ENCODE measurements around the gene MACROH2A1.

MACROH2A1 gene

GRCh38 chr5:135441919-135442318 is 42.9 kb upstream of the MACROH2A1 start:
- no peak overlapping the region for H3K27ac ChIP-seq (ENCODE audit: low read length)
- no peaks in the 10 kb centered on the region for H3K36me3 ChIP-seq (ENCODE audit: control insufficient read depth in 1 of 2, insufficient read depth in 2 of 2, low read length in 2 of 2)
- H3K9me3 ChIP-seq (ENCODE audit: control insufficient read depth in 1 of 2, low read length in 2 of 2), result no peaks in the 10 kb centered on the region
- H3K4me3 ChIP-seq (ENCODE audit: low read depth in 1 of 2, low read length in 2 of 2), result no peak overlapping the region
- no peaks in the 10 kb centered on the region for H3K27me3 ChIP-seq (ENCODE audit: low read depth, low read length)
- H3K4me1 ChIP-seq (ENCODE audit: control insufficient read depth in 1 of 2, insufficient read depth in 2 of 2, low read length in 2 of 2), result peaks cover 5 to 17% of the 10 kb centered on the region in 2 donors

GRCh38 chr5:135441350-135441831 is 42.4 kb upstream of the MACROH2A1 start:
- Histone ChIP-seq H3K27me3 (ENCODE audit: low read depth, low read length) (no peaks in the 10 kb centered on the region), H3K4me3 (ENCODE audit: low read depth in 1 of 2, low read length in 2 of 2) (no peak overlapping the region), H3K9me3 (ENCODE audit: control insufficient read depth in 1 of 2, low read length in 2 of 2) (no peaks in the 10 kb centered on the region), H3K36me3 (ENCODE audit: control insufficient read depth in 1 of 2, insufficient read depth in 2 of 2, low read length in 2 of 2) (no peaks in the 10 kb centered on the region), H3K4me1 (ENCODE audit: control insufficient read depth in 1 of 2, insufficient read depth in 2 of 2, low read length in 2 of 2) (peaks cover 8 to 17% of the 10 kb centered on the region in 2 donors), H3K27ac (ENCODE audit: low read length) (no peak overlapping the region)

- H3K4me1 ChIP-seq (ENCODE audit: control insufficient read depth in 1 of 2, insufficient read depth in 2 of 2, low read length in 2 of 2), result peaks cover 9 to 17% of the 10 kb centered on the region in 2 donors
- H3K9me3 ChIP-seq (ENCODE audit: control insufficient read depth in 1 of 2, low read length in 2 of 2), result no peaks in the 10 kb centered on the region
- no peaks in the 10 kb centered on the region for H3K27me3 ChIP-seq (ENCODE audit: low read depth, low read length)
- H3K4me3 ChIP-seq (ENCODE audit: low read depth in 1 of 2, low read length in 2 of 2), result no peak overlapping the region
- no peak overlapping the region for H3K27ac ChIP-seq (ENCODE audit: low read length)
- H3K36me3 ChIP-seq (ENCODE audit: control insufficient read depth in 1 of 2, insufficient read depth in 2 of 2, low read length in 2 of 2), result no peaks in the 10 kb centered on the region
Measured at GRCh38 chr5:135440916-135441315, 41.9 kb upstream of the MACROH2A1 start.

GRCh38 chr5:135439231-135440205 is 40.5 kb upstream of the MACROH2A1 start:
- Histone ChIP-seq H3K4me1 (ENCODE audit: control insufficient read depth in 1 of 2, insufficient read depth in 2 of 2, low read length in 2 of 2) (peaks cover 9 to 17% of the 10 kb centered on the region in 2 donors), H3K36me3 (ENCODE audit: control insufficient read depth in 1 of 2, insufficient read depth in 2 of 2, low read length in 2 of 2) (no peaks in the 10 kb centered on the region), H3K9me3 (ENCODE audit: control insufficient read depth in 1 of 2, low read length in 2 of 2) (no peaks in the 10 kb centered on the region), H3K27ac (ENCODE audit: low read length) (no peak overlapping the region), H3K4me3 (ENCODE audit: low read depth in 1 of 2, low read length in 2 of 2) (no peak overlapping the region), H3K27me3 (ENCODE audit: low read depth, low read length) (no peaks in the 10 kb centered on the region)

- Histone ChIP-seq H3K4me3 (ENCODE audit: low read depth in 1 of 2, low read length in 2 of 2) (no peak overlapping the region), H3K36me3 (ENCODE audit: control insufficient read depth in 1 of 2, insufficient read depth in 2 of 2, low read length in 2 of 2) (no peaks in the 10 kb centered on the region), H3K9me3 (ENCODE audit: control insufficient read depth in 1 of 2, low read length in 2 of 2) (no peaks in the 10 kb centered on the region), H3K27ac (ENCODE audit: low read length) (no peak overlapping the region), H3K4me1 (ENCODE audit: control insufficient read depth in 1 of 2, insufficient read depth in 2 of 2, low read length in 2 of 2) (peaks cover 9 to 16% of the 10 kb centered on the region in 2 donors), H3K27me3 (ENCODE audit: low read depth, low read length) (no peaks in the 10 kb centered on the region)
Measured at GRCh38 chr5:135438636-135439221, 39.7 kb upstream of the MACROH2A1 start.

- H3K9me3 ChIP-seq (ENCODE audit: control insufficient read depth in 1 of 2, low read length in 2 of 2), result no peaks in the 10 kb centered on the region
- H3K4me1 ChIP-seq (ENCODE audit: control insufficient read depth in 1 of 2, insufficient read depth in 2 of 2, low read length in 2 of 2), result peaks cover 8 to 9% of the 10 kb centered on the region in 2 donors
Measured at GRCh38 chr5:135437796-135438560, 38.9 kb upstream of the MACROH2A1 start.

GRCh38 chr5:135437422-135437795 is 38.4 kb upstream of the MACROH2A1 start:
- no peak overlapping the region for H3K4me3 ChIP-seq (ENCODE audit: low read depth in 1 of 2, low read length in 2 of 2)
- no peaks in the 10 kb centered on the region for H3K36me3 ChIP-seq (ENCODE audit: control insufficient read depth in 1 of 2, insufficient read depth in 2 of 2, low read length in 2 of 2)
- H3K4me1 ChIP-seq (ENCODE audit: control insufficient read depth in 1 of 2, insufficient read depth in 2 of 2, low read length in 2 of 2), result peaks cover 8 to 9% of the 10 kb centered on the region in 2 donors
- no peaks in the 10 kb centered on the region for H3K27me3 ChIP-seq (ENCODE audit: low read depth, low read length)
- H3K9me3 ChIP-seq (ENCODE audit: control insufficient read depth in 1 of 2, low read length in 2 of 2), result no peaks in the 10 kb centered on the region
- no peak overlapping the region for H3K27ac ChIP-seq (ENCODE audit: low read length)

More at GRCh38 chr5:135437796-135438560, 38.9 kb upstream of the MACROH2A1 start:
- H3K27ac ChIP-seq (ENCODE audit: low read length), result no peak overlapping the region
- H3K36me3 ChIP-seq (ENCODE audit: control insufficient read depth in 1 of 2, insufficient read depth in 2 of 2, low read length in 2 of 2), result no peaks in the 10 kb centered on the region
- no peaks in the 10 kb centered on the region for H3K27me3 ChIP-seq (ENCODE audit: low read depth, low read length)
- no peak overlapping the region for H3K4me3 ChIP-seq (ENCODE audit: low read depth in 1 of 2, low read length in 2 of 2)

GRCh38 chr5:135436951-135437418 is 38.0 kb upstream of the MACROH2A1 start:
- H3K27ac ChIP-seq (ENCODE audit: low read length), result no peak overlapping the region
- H3K9me3 ChIP-seq (ENCODE audit: control insufficient read depth in 1 of 2, low read length in 2 of 2), result no peaks in the 10 kb centered on the region
- H3K27me3 ChIP-seq (ENCODE audit: low read depth, low read length), result no peaks in the 10 kb centered on the region
- H3K4me1 ChIP-seq (ENCODE audit: control insufficient read depth in 1 of 2, insufficient read depth in 2 of 2, low read length in 2 of 2), result peaks cover 8 to 9% of the 10 kb centered on the region in 2 donors
- H3K4me3 ChIP-seq (ENCODE audit: low read depth in 1 of 2, low read length in 2 of 2), result no peak overlapping the region
- H3K36me3 ChIP-seq (ENCODE audit: control insufficient read depth in 1 of 2, insufficient read depth in 2 of 2, low read length in 2 of 2), result no peaks in the 10 kb centered on the region

- Histone ChIP-seq H3K4me3 (ENCODE audit: low read depth in 1 of 2, low read length in 2 of 2) (no peak overlapping the region), H3K4me1 (ENCODE audit: control insufficient read depth in 1 of 2, insufficient read depth in 2 of 2, low read length in 2 of 2) (peaks cover 8 to 9% of the 10 kb centered on the region in 2 donors), H3K9me3 (ENCODE audit: control insufficient read depth in 1 of 2, low read length in 2 of 2) (no peaks in the 10 kb centered on the region), H3K27ac (ENCODE audit: low read length) (no peak overlapping the region), H3K27me3 (ENCODE audit: low read depth, low read length) (no peaks in the 10 kb centered on the region), H3K36me3 (ENCODE audit: control insufficient read depth in 1 of 2, insufficient read depth in 2 of 2, low read length in 2 of 2) (no peaks in the 10 kb centered on the region)
Measured at GRCh38 chr5:135435467-135436330, 36.7 kb upstream of the MACROH2A1 start.

- H3K9me3 ChIP-seq (ENCODE audit: control insufficient read depth in 1 of 2, low read length in 2 of 2), result no peaks in the 10 kb centered on the region
- no peak overlapping the region for H3K4me3 ChIP-seq (ENCODE audit: low read depth in 1 of 2, low read length in 2 of 2)
- H3K27ac ChIP-seq (ENCODE audit: low read length), result no peak overlapping the region
- H3K27me3 ChIP-seq (ENCODE audit: low read depth, low read length), result no peaks in the 10 kb centered on the region
- H3K36me3 ChIP-seq (ENCODE audit: control insufficient read depth in 1 of 2, insufficient read depth in 2 of 2, low read length in 2 of 2), result no peaks in the 10 kb centered on the region
- H3K4me1 ChIP-seq (ENCODE audit: control insufficient read depth in 1 of 2, insufficient read depth in 2 of 2, low read length in 2 of 2), result peaks cover 8 to 9% of the 10 kb centered on the region in 2 donors
Measured at GRCh38 chr5:135434591-135435466, 35.8 kb upstream of the MACROH2A1 start.

Measured in muscle layer of duodenum (tissue), 2 donors.